ENCODE data around the gene MAPKAP1.

The MAPKAP1 gene

DNA sequence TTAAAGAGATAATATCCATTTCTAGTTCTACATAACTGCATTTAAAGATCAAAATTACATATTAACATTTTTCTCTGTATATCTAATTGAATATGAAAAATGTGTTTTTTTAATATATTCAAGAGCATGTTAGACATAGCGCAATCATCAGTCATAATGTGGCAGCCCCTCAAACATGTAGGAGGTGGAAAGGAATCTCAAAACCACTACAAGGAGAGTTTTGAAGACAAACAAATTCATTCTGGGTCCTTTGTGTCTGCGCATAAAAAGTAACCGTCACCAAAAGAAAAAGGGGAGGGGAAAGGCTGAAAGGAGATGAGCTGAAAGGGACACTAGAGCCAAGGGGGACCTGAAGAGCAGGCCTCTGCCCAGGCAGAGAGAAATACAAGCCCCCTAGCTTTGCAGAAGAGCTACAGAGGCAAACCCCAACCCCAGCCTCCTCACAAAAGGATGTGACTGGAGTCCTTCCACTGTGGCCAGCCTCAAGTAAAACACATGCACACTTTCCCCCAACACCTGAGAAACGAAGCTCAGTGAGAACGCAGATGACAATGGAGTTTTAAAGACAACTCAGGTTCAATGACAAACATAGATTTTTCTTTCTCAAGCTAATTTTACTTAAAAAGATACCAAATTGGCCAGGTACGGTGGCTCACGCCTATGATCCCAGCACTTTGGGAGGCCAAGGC is 62.0 kb downstream of the MAPKAP1 start:
- H3K4me2 ChIP-seq (ENCODE audit: insufficient read depth, low read length) = no peak overlapping the region
- H3K27ac ChIP-seq (ENCODE audit: low read length) = no peak overlapping the region
- H3K27me3 ChIP-seq (ENCODE audit: insufficient read depth, low read length, poor library complexity) = no peaks in the 10 kb centered on the region
- no peaks in the 10 kb centered on the region for H3K9me3 ChIP-seq (ENCODE audit: insufficient read depth, low read length, severe bottlenecking)
- no peak overlapping the region for H3K4me3 ChIP-seq (ENCODE audit: low read depth in 1 of 2, low read length in 2 of 2)
- peaks cover 3% of the 10 kb centered on the region; the same call in 1 of the 2 replicates for H3K4me1 ChIP-seq (ENCODE audit: insufficient read depth, low read length)
- peaks cover 4% of the 10 kb centered on the region for H4K20me1 ChIP-seq (ENCODE audit: insufficient read depth, low read length)
- no peak overlapping the region for H3K9ac ChIP-seq (ENCODE audit: low read depth, low read length)
- no peak overlapping the region for H2AFZ ChIP-seq (ENCODE audit: low read depth, low read length)
- 0 out of 2 replicates have a peak, but pooled peaks cover 3% of the 10 kb centered on the region for H3K36me3 ChIP-seq (ENCODE audit: insufficient read depth, low read length)
- DNase-seq (no peak), ATAC-seq (ENCODE audit: insufficient read depth, low read depth) (no peak)
- H3K79me2 ChIP-seq (ENCODE audit: insufficient read depth, low read length) = 0 out of 2 replicates have a peak, but pooled peaks cover 9% of the 10 kb centered on the region
- no peak for TF ChIP-seq EZH2 (IDR thresholded peaks at IDR 0.05; ENCODE audit: borderline replicate concordance, low read depth, low read length, severe bottlenecking)
- TF ChIP-seq, protein P1, sequence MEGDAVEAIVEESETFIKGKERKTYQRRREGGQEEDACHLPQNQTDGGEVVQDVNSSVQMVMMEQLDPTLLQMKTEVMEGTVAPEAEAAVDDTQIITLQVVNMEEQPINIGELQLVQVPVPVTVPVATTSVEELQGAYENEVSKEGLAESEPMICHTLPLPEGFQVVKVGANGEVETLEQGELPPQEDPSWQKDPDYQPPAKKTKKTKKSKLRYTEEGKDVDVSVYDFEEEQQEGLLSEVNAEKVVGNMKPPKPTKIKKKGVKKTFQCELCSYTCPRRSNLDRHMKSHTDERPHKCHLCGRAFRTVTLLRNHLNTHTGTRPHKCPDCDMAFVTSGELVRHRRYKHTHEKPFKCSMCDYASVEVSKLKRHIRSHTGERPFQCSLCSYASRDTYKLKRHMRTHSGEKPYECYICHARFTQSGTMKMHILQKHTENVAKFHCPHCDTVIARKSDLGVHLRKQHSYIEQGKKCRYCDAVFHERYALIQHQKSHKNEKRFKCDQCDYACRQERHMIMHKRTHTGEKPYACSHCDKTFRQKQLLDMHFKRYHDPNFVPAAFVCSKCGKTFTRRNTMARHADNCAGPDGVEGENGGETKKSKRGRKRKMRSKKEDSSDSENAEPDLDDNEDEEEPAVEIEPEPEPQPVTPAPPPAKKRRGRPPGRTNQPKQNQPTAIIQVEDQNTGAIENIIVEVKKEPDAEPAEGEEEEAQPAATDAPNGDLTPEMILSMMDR (IDR thresholded peaks at IDR 0.05; ENCODE audit: borderline replicate concordance, extremely low read depth, low read length, poor library complexity, severe bottlenecking) = no peak

DNA sequence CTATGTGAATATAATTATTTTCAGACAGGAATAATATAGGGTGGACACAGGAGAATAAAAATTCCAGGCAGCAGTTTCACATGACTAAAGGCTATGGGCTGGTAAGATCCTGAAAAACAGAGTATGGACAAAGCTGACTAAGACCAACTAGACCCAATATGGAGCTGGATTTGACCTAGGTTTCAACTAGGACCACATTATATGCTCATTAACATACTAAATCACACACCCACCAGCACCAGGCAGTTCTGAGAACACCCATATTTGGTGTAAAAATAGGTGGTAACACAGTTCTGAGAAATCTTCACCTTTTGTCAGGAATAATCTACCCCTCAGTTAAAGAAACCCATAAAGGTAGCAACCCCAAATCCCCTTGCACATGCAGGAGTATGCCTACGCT is 64.7 kb downstream of the MAPKAP1 start:
- peaks cover 3% of the 10 kb centered on the region; the same call in 1 of the 2 replicates for H3K4me1 ChIP-seq (ENCODE audit: insufficient read depth, low read length)
- H4K20me1 ChIP-seq (ENCODE audit: insufficient read depth, low read length) = peaks cover 3% of the 10 kb centered on the region; the same call in 1 of the 2 replicates
- H3K9ac ChIP-seq (ENCODE audit: low read depth, low read length) = no peak overlapping the region
- H3K36me3 ChIP-seq (ENCODE audit: insufficient read depth, low read length) = 0 out of 2 replicates have a peak, but pooled peaks cover 3% of the 10 kb centered on the region
- no peak for DNase-seq
- no peak for ATAC-seq (ENCODE audit: insufficient read depth, low read depth)
- H3K4me3 ChIP-seq (ENCODE audit: low read depth in 1 of 2, low read length in 2 of 2) = no peak overlapping the region
- no peaks in the 10 kb centered on the region for H3K27me3 ChIP-seq (ENCODE audit: insufficient read depth, low read length, poor library complexity)
- H3K9me3 ChIP-seq (ENCODE audit: insufficient read depth, low read length, severe bottlenecking) = no peaks in the 10 kb centered on the region
- no peak overlapping the region for H2AFZ ChIP-seq (ENCODE audit: low read depth, low read length)
- no peak overlapping the region for H3K4me2 ChIP-seq (ENCODE audit: insufficient read depth, low read length)
- TF ChIP-seq, protein P1 (IDR thresholded peaks at IDR 0.05; ENCODE audit: borderline replicate concordance, extremely low read depth, low read length, poor library complexity, severe bottlenecking) = no peak
- TF ChIP-seq EZH2 (IDR thresholded peaks at IDR 0.05; ENCODE audit: borderline replicate concordance, low read depth, low read length, severe bottlenecking) = no peak
- H3K79me2 ChIP-seq (ENCODE audit: insufficient read depth, low read length) = peaks cover 9% of the 10 kb centered on the region; the same call in 1 of the 2 replicates
- no peak overlapping the region for H3K27ac ChIP-seq (ENCODE audit: low read length)

DNA sequence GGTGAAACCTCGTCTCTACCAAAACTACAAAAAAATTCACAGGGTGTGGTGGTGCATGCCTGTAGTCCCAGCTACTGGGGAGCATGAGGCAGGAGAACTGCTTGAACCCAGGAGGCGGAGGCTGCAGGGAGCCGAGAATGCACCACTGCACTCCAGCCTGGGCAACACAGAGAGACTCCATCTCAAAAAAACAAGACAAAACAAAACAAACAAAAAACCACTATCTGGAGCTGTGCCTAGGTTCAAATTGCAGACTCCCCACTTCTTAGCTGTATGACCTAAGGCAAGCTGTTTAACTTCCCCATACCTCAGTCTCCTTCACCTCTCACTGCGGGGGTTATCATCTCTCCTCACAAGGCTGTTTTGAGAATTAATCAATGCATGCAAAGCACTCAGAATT is 68.0 kb downstream of the MAPKAP1 start:
- Histone ChIP-seq H3K27ac (ENCODE audit: low read length) (no peak overlapping the region), H3K79me2 (ENCODE audit: insufficient read depth, low read length) (peaks cover 13% of the 10 kb centered on the region; the same call in 1 of the 2 replicates), H3K9ac (ENCODE audit: low read depth, low read length) (no peak overlapping the region), H4K20me1 (ENCODE audit: insufficient read depth, low read length) (peaks cover 10% of the 10 kb centered on the region; the same call in 1 of the 2 replicates), H3K4me3 (ENCODE audit: low read depth in 1 of 2, low read length in 2 of 2) (no peak overlapping the region), H3K9me3 (ENCODE audit: insufficient read depth, low read length, severe bottlenecking) (no peaks in the 10 kb centered on the region), H3K36me3 (ENCODE audit: insufficient read depth, low read length) (0 out of 2 replicates have a peak, but pooled peaks cover 2% of the 10 kb centered on the region), H3K27me3 (ENCODE audit: insufficient read depth, low read length, poor library complexity) (no peaks in the 10 kb centered on the region), H3K4me2 (ENCODE audit: insufficient read depth, low read length) (no peak overlapping the region), H3K4me1 (ENCODE audit: insufficient read depth, low read length) (no peaks in the 10 kb centered on the region), H2AFZ (ENCODE audit: low read depth, low read length) (no peak overlapping the region)
- DNase-seq = no peak
- no peak for ATAC-seq (ENCODE audit: insufficient read depth, low read depth)
- TF ChIP-seq, protein P1 (IDR thresholded peaks at IDR 0.05; ENCODE audit: borderline replicate concordance, extremely low read depth, low read length, poor library complexity, severe bottlenecking) = no peak
- TF ChIP-seq EZH2 (IDR thresholded peaks at IDR 0.05; ENCODE audit: borderline replicate concordance, low read depth, low read length, severe bottlenecking) = no peak

Measured in DND-41 (cell line).